Endometrial microvascular endothelial cells (primary cell): ENCODE measurements around the gene RHEBL1. TPM values are rescaled to one million over a fixed set of nuclear protein-coding genes. Genes with fewer than 3 reads are reported as not detected.

Experiments
- in situ Hi-C: cut with HindIII; loops from 2 replicates; pipeline ENCODE4 v1.10.0; 2017; ENCODE audit warnings: low sequenced_read_pairs, low pct_unique_long_range_greater_than_20kb; ENCODE audit errors: inconsistent ontology term
- total RNA-seq: library from RNA; depleted of rRNA; stranded (reverse); fragments of >200 nt; gene quantifications from one replicate; pipeline ENCODE4 v1.2.3, GENCODE V29; 2015; ENCODE audit errors: inconsistent ontology term

Gene RHEBL1
- total RNA-seq, 1 donor from 2014 or later, result 0.46 TPM

DNA sequence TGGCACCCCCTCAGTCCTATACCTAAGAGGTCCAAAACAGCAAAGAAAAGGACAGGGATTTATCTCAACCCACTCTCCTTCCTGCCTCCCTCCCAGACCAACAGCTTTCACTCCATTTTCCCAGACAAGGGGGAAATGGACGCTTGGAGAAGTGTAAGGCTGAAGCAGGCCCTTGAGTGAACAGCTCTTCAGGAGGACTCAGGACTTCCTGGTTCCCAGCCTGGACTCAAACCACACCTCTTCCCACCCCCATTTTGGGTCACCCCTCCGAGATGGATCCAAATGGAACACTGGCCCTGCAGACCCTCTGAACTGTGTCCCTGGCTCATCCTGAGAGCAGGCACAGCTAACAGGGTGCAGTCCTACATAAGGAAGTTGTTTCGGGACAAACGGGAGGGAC is 11.9 kb downstream of the RHEBL1 start:
- in situ Hi-C loops, result no loop called here

DNA sequence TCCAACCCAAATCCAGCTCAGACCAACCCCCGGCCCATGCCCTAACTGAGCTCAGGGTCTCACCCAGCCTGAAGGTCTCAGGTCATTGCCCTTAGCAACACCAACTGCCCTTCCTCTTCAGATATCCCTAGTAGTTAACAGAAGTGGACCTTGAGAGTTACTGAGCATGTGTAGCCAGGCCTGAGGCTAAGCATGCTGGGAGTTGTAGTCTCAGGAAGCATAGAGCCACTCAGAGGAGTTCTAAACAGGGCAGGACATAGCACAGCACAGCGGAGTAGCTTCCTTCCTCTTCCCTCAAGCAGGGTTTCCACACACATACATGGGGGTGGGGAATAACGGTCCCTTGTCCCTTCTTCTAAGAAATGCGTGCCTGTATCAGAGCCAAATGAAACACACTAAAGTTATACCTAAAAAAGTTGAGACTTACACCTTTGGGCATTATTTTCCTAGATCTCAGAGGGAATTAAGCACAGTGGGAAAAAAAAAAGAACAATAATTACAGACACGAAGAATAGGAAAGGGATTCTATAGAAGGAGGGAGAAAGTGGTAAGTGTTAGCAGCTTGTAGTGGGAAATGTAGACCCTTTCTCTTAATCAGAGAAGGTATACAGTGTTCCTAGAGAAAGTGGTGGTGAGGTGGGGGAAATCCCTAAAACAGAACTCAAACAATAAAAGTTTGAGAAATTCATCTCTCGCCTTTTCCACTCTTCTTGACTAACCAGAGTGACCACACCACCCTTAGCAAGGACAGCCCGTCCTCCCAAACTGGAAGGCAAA is 13.6 kb downstream of the RHEBL1 start:
- in situ Hi-C loops, result no loop called here

DNA sequence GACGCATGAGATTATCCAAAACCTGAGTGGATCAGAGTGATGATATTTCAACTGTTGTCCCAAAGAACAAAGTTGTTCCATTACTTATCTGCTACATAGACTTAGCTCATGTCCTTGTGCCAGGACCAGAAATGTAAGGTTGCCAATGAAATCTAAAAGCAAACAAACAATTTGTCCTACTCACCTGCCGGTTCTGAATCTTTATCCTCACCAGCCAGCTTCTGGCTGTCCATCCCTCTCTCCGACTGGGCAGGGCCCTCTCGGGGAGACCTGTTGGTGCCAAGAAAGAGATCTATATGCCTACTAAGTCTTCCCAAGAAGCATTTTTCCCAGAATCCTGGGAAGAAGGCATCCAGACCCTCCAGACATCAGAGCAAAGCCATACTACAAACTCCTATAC is 14.7 kb downstream of the RHEBL1 start:
- in situ Hi-C loops, result no loop called here

DNA sequence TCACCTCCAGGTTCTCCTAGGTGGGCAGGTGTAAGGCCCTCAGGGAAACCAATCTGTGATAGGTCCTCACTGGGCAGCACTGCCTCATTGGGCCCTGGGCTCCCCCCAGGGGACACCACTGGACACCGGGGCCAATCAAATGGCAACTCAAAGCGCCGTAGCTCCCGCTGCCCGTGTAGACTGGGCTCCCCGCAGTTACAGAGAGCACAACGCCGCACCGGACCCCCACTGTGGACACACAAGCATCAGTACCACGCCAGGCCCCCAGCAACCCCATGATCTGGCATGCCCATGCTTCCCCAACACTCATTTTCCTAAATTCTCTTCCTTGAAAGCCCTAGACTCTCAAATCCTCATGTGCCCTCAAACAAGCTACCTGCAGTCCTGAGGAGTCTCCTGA is 15.3 kb downstream of the RHEBL1 start:
- in situ Hi-C loops, result no loop called here

DNA sequence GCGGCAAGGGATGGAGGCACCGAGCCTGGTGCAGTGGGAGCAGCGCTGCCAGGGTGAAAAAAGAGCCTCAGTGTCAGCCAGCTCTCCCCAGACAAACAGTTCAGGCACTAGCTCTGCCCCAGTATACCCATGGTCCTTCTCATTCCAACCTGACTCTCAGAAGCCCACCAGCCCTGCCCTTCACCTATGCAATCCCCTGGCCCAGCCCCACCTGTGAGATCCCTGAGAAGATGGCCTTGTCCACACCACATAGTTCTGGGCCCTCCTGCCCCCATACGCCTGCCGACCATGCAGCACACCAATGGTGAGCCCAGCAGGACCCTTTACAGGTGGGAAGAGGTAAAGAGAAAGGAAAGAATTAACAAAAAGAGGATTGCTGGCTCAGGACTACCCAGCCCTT is 15.7 kb downstream of the RHEBL1 start:
- in situ Hi-C loops, result no loop called here

DNA sequence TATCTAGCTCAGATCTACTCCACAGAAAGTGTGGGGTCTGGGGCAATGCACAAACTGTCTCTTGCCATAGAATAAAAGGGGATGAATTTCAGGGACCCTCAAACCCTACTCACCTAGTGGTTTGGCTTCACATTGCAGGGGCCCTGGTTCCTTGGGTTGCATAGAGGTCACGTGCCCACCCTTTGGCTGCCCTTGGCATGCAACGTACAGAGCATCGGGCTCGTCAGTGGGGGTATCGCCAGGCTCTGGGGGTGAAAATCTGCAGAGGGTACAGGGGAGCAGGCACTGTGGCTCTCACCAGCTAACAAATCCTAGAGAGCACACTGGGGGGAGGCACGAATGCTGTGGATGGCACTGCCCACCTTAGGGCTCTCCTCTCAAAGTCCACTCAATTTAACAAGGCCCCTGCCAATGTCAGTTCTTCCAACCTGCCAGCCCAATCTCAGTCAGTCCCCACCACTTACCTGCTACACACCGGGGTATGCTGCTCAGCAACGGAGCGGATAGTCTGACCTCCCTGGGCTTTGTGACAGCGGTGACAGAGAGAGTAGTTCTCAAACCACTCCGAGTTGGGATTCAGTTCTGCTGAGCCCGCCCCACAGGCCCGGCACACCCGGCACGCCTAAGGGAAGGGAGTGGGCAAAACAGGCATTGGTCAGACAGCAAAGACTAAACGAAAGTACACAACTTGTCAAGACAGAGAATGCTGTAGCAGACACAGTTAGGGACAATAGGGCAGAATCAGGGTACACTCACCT is 17.1 kb downstream of the RHEBL1 start:
- in situ Hi-C loops, result no loop called here

DNA sequence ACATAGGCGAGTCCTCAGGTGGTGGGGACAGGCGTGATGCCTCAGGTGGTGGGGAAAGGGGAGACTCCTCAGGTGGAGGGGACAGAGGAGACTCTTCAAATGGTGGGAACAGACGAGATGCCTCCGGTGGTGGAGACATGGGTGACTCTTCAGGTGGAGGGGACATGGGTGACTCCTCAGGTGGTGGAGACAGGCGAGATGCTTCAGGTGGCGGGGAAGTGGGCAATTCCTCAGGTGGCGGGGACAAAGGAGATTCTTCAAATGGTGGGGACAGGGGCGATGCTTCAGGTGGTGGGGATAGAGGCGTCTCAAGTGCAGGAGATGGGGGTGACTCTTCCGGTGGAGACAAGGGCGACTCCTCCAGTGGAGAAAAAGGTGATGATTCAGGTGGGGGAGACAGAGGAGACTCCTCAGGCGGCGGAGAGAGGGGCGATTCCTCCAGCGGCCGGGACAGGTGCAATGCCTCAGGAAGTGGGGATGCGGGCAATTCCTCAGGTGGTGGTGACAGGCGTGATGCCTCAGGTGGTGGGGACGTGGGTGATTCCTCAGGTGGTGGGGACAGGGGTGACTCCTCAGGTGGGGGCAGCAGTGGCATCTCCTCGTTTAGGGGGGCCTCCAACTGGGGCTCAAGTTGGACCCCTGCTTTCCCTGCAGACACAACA is 17.9 kb downstream of the RHEBL1 start:
- in situ Hi-C loops, result no loop called here

DNA sequence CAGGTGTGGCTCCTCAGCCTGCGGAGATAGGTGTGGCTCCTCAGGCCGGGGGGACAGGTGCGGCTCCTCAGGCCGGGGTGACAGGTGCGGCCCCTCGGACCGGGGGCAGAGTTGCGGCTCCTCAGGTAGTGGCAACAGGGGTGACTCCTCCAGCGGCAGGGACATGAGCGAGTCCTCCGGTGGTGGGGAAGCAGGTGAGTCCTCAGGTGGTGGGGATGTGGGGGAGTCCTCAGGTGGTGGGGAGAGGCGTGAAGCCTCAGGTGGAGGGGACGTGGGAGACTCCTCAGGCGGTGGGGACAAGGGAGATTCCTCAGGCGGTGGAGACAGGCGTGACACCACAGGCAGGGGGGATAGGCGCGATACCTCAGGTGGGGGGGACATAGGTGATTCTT is 18.4 kb downstream of the RHEBL1 start:
- in situ Hi-C loops, result no loop called here

DNA sequence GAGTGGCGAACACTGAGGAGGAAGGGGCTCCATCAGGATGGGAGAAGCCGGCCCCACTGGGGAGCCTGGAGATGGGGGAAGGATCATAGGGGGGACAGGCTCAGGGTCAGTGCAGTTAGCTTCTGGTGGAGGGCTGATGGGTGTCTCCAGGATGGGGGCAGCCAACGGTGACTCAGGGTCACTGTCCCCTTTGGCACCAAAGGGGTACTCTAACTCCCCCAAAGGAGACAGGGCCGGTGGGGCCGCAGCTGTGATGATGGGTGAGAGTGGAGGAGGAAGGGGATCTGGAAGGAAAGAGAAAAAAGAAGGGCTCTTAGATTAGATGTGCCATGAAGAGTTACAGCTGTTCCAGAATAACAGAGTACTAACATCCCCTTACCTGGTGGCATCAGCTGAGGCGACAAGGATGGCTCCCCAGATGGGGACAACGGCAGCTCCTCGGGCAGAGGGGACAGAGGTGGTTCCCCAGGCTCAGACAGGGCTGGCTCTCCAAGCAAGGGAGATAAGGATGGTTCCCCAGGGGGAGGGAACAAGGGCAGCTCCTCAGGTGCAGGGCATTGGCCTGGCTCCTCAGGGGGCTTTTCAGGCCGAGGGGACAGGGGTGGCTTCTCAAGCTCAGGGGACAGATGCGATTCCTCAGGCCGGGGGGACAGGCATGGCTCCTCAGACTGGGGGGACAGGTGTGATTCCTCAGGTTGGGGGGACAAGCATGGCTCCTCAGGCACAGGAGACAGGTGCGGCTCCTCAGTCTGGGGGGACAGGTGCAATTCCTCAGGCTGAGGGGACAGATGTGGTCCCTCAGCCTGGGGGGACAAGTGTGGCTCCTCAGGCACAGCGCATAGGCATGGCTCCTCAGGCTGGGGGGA is 19.0 kb downstream of the RHEBL1 start:
- in situ Hi-C loops, result no loop called here

DNA sequence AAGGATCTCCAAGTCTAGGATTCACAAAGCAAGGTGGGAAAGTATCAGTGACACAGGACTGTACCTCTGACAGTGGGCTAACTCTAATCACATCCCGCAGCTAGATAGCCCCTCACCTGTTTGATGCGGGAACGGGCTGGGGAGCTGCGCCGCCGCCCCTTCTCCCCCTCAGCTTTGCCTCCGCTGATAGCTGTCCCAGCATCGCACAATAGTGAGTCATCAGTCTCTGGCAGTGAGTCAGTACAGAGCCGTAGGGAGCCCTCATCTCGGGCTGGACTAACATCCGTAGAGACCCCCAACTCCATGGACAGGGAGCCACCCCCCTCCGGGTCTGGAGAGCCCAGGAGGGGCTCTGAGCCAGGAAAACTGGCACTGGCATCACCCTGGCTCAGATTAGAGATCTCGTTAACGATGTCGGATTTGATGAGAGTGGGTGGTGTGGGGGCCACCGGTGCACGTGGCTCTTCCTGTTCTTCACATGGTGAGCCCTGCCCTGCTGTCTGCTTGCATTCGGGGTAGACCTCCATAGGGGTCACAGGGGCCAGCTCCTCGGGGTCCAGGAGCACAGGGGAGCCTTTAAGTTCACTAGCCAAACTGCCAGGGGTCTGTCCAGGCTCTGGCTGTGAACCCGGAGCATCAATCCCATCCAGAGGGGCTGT is 20.1 kb downstream of the RHEBL1 start:
- in situ Hi-C loops, result no loop called here

DNA sequence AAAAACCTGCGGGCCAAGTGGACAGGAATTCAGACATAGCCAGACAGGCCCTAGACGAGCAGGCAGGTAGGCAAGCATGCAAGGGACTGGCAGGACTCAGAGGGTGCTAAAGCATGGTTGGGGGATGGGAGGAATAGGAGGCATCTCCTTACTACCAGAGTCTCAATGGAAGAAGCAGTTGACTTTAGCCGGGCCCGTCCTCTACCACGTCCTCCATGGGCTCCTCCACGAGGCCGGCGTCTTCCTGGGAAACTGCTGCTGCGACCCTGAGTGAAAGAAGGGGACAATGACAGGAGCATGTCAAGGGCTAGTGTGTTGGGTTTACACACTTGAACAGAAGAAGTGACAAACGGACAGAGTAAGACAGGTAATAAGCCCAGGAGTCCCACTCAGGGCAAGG is 20.8 kb downstream of the RHEBL1 start:
- in situ Hi-C loops, result no loop called here

DNA sequence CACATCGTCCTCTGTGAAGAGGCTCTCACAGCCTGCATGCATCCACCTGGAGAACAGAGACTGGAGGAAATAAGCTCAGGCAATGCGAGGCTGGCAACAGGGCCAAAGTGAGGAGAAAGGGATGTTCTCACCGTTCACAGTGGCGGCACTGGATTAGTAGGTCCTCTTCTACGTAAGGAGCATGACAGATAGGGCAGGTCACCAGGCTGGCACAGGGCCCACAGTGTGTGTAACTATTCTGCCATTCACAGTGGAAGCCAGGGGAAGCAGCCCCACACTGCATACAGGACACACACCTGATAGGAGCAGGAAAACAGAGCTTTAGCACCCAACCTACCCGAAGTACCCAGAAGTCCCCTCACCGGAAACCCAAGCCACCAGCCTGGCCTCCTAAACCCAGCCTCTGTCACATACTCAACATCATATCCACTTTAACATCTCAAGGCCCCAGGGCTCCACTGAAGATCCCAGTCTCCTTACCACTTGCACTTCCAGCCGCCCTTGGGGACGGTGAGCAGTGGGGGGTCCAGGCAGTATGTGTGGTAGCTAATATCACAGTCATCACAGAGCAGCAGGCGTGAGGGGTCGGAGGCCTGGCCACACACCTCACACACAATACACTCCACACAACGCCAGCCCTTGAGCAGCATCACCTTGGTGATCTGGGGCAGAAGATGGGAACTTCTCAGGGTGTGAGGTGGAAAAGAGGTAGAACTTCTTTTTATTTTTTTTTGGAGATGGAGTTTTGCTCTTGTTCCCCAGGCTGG is 23.5 kb downstream of the RHEBL1 start:
- in situ Hi-C loops, result no loop called here

DNA sequence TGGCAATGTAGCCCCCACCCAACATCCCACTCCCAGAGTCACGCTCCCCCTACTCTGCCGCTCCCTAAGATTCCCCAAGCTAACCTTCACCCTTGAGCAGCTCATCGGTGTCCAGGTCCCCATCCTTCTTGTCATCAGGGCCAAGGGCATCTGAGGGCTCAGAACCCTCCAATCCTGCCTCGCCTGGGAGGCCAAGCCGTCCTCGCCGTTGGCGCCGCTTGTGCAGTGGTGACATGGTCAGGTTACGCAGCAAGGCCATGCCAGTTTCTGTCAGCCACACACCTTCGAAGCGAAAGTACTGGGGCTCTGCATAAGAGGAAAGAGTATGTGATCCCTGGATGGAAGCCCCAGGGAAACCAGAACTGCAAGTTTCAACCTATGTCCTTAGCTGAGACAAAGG is 25.1 kb downstream of the RHEBL1 start:
- in situ Hi-C loops, result no loop called here

DNA sequence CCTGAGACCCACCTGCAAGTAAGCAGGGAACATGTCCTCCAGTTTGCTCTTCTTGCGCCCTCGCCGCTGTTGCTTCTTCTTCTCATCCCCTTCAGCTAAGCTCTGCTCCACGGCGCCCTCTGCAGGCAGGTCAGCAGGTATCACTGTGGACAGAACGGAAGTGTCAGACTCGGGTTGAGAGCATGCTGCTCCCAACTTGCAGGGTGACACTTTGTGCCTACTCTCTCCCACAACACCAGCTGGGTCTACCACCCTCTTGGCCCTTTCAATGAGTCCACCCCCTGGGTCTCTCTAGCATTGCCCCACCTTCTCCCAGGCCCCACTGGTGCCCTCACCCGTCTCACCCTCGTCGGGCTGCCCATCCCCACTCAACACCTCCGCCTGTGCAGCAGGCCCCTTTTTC is 25.9 kb downstream of the RHEBL1 start:
- in situ Hi-C loops, result no loop called here

DNA sequence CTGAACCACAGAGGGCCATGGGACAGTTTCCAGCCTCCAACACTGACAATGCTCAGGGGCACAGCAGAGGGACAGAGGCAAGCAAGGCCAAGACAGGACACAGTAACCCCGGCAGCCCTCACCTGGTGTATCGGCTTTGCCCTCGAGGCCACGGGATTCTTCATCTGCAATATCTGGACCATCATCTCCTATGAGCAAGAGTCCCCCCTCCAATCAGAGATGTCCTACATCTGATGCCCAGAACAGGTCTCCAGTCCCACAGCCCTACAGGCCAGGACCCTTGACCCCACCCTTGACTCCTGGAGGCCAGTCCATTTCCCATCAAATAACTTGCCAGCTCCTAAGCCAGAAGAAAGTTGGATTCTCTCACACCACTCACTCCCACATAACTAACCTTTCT is 26.5 kb downstream of the RHEBL1 start:
- in situ Hi-C loops, result no loop called here

DNA sequence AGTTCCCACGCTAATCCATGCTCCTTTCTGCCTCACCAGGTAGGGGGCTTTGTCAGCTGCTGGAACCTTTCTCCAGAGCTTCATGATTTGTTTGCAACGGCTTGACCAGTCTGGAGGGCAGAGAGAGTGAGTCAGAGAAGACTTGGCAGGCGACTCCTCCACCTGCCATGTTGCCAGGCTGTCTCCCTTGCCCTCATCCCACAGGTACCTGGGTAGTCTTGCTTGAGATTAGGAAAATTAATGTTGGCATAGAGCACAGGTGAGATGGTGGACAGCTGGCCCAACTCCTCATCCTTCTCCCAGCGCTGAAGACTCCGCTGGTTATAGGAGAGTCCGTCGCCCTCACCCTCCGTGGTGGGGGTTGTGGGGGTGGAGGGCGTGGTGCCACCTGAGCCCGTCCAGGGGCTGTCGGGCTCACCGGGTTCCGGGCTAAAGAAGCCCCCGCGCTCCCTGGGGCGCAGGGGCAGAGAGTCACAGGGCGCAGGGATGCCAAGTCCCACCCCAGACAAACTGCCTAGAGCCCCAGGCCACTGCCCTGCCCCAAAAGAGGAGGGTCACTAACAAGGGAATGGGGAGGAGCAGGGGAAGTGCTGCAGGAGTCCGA is 27.8 kb downstream of the RHEBL1 start:
- in situ Hi-C loops, result no loop called here

DNA sequence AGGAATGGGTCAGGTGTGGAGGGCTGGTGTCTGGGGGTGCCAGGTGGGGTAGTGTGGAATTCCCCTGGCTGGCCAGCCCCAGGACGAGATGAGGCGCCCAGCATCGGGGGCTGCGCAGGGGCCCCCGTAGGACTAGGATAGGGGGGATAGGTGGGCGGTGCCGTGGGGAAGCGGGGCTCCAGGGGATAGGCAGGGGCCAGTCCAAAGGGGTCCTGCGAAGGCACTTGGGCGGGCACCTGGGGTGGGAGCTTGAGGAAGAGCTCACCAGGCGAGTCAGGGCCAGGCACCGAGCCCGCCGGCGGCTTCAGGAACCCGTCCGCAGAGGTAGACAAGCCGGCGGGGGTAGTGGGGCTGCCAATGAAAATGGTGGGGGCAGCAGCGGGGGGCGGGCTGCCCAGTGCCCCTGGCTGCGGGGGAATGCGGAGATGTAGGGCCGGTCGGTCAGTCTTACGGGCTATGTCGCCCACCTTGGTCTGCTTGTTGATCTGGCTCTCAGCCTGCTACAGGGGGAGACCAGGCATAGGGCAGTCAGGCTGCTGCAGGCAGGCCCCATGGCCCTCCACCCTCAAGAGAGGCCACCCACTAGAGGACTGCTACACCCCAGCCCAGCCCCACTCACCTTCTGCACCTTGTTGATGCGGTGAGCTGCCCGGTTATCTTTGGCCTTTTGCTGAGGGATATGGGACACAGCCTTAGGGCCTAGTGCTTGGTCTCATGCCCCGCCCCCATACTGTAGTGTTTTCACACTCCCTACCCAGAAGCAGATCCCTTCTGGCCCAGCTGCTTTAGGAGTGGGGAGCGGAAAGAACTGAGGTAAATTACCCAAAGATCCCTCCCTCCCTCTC is 28.5 kb downstream of the RHEBL1 start:
- in situ Hi-C loops, result no loop called here
